Erythroblast (primary cell): ENCODE results near the gene CD164L2.

Source experiments
- GATA1 ChIP-seq: IDR thresholded peaks from 2 replicates; pipeline ENCODE4 v1.6.1; 2011; ENCODE audit warnings: low read depth, mild to moderate bottlenecking, control low read depth, low read length, moderate library complexity
- POLR2A ChIP-seq: IDR thresholded peaks from 2 replicates; pipeline ENCODE4 v1.6.1; 2011; ENCODE audit warnings: mild to moderate bottlenecking, low read length

- TF ChIP-seq POLR2A (no peak), GATA1 (no peak)
Observed at GRCh38 chr1:27343639-27344025, 39.5 kb downstream of the CD164L2 start.
